OCI-LY3 (cell line): Measurements from ENCODE around the gene PDHX.

Experiments
- EZH2phosphoT487 ChIP-seq: fragments of 200-600 bp; shearing (Covaris generic); IDR thresholded peaks from 2 replicates; pipeline ENCODE4 v1.6.1; 2018; ENCODE audit warnings: antibody characterized with exemption, mixed run types, low read depth
- TF ChIP-seq, protein P1 (sequence below): fragments of 200-600, 300-600 bp; sonication (generic); IDR thresholded peaks from 2 replicates; pipeline ENCODE4 v1.5.1; 2014; ENCODE audit warnings: antibody characterized with exemption, low read length, low read depth

DNA sequence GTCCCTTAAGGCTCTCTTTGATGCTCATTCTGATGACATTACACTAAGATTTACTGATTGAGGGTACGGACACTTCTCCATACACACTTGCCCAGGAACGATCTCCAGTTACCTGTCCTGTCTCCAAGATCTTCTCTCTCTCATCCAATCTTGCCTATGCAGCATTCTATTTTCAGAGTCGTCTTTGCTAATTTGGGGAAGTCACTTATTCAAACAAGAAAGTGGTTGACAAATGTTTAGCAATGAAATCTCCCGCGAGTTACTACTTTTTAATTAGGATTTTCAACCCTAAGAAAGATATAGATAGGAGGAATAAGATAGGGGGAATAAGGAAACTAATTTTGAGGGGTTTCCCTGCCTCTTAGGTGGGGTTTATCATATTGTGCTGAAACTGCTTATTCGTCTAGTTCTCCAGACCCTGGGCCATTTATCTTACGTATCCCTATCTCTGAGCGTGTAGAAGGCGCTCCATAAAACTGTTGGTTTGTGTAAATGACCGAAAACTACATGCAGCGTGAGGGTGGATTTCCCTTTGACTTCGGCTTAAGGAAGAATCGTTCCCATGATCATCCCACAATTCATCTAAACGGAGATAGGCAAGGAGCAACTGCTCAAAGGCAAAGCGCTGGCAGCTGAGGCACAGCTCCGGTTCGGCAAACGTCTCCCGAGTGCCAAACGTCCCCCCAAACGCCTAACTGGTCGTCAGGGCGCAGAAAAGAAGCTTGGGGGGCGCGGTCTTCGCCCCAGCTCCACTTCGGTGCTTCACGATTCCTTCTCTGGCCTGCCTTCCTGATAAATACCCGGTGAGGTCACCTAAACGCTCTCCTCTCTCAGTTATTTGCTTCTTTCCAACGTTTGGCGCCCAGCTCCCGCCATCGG lies 1.0 kb upstream of the PDHX start:
- TF ChIP-seq, protein P1, sequence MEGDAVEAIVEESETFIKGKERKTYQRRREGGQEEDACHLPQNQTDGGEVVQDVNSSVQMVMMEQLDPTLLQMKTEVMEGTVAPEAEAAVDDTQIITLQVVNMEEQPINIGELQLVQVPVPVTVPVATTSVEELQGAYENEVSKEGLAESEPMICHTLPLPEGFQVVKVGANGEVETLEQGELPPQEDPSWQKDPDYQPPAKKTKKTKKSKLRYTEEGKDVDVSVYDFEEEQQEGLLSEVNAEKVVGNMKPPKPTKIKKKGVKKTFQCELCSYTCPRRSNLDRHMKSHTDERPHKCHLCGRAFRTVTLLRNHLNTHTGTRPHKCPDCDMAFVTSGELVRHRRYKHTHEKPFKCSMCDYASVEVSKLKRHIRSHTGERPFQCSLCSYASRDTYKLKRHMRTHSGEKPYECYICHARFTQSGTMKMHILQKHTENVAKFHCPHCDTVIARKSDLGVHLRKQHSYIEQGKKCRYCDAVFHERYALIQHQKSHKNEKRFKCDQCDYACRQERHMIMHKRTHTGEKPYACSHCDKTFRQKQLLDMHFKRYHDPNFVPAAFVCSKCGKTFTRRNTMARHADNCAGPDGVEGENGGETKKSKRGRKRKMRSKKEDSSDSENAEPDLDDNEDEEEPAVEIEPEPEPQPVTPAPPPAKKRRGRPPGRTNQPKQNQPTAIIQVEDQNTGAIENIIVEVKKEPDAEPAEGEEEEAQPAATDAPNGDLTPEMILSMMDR = no peak
- no peak for TF ChIP-seq EZH2phosphoT487
